ENCODE data around the gene IL3RA.

DNA sequence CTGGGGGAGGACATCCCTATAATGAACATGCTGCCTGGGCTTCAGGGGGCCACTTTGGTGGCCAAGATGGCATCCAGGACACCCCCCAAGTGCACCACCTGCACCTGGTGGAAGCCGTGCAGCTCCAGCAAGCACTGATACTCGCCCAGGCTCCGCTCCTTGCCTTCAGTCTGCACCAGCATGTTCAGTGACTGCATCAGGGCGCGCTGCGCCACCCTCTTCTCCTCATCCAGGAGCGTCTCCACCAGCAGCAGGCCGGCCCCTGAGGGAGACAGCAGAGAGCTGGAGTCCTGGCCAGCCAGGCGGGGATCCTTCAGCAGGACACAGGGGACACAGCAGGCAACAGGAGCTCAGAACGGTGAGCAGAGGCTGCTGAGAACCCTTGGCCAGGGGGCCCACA lies 66.6 kb downstream of the IL3RA start:
- TF ChIP-seq, protein P1, sequence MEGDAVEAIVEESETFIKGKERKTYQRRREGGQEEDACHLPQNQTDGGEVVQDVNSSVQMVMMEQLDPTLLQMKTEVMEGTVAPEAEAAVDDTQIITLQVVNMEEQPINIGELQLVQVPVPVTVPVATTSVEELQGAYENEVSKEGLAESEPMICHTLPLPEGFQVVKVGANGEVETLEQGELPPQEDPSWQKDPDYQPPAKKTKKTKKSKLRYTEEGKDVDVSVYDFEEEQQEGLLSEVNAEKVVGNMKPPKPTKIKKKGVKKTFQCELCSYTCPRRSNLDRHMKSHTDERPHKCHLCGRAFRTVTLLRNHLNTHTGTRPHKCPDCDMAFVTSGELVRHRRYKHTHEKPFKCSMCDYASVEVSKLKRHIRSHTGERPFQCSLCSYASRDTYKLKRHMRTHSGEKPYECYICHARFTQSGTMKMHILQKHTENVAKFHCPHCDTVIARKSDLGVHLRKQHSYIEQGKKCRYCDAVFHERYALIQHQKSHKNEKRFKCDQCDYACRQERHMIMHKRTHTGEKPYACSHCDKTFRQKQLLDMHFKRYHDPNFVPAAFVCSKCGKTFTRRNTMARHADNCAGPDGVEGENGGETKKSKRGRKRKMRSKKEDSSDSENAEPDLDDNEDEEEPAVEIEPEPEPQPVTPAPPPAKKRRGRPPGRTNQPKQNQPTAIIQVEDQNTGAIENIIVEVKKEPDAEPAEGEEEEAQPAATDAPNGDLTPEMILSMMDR (IDR thresholded peaks at IDR 0.05; ENCODE audit: low read length), result no peak
- TF ChIP-seq EZH2 (optimal IDR thresholded peaks at IDR 0.05; ENCODE audit: low read depth, low read length) (no peak), EZH2phosphoT487 (IDR thresholded peaks at IDR 0.05; ENCODE audit: low read length) (no peak)

Measured in MM.1S (cell line).